ENCODE results near the gene ATP1A3. TPM values are rescaled to one million over a fixed set of nuclear protein-coding genes. Genes with fewer than 3 reads are reported as not detected.

The ATP1A3 gene
- total and polyA plus RNA-seq, 11 donors = 48.3 to 414 (median 226) TPM

GRCh38 chr19:41990615-41991014, 3.4 kb downstream of the ATP1A3 start:
- TF ChIP-seq CTCF (IDR thresholded peaks at IDR 0.05) = no peak
- TF ChIP-seq POLR2A (IDR thresholded peaks at IDR 0.05) = no peak
- Histone ChIP-seq H3K36me3 (peaks cover 0 to 43% (median 9%) of the 10 kb centered on the region in 9 donors), H3K4me3 (no peak overlapping the region), H3K9me3 (no peaks in the 10 kb centered on the region), H3K27ac (peak overlapping the region in 9 of 12 donors; percentile 64 to 100 (median 87)), H3K4me1 (peaks cover 0 to 30% (median 0%) of the 10 kb centered on the region in 12 donors), H3K27me3 (peaks cover 0 to 30% (median 20%) of the 10 kb centered on the region in 9 donors)
- 60 to 70% (median 64%) methylated on average over 2 of the region's 2 CpGs for WGBS, 4 donors
- intact Hi-C loops (cut with DNase I) = loop anchor here in 1 of 10 donors (5.0 kb wide), 1 partner anchor 87 kb away; the partner anchor contains the start of gene ZNF574
- ATAC-seq (no peak), DNase-seq (no peak)

- peak overlapping the region in 4 of 12 donors; percentile 80 to 100 (median 90) for H3K27ac ChIP-seq
- 86 to 90% (median 88%) methylated on average over 4 of the region's 4 CpGs for WGBS, 4 donors
- intact Hi-C loops (cut with DNase I) = loop anchor here in 1 of 10 donors (5.0 kb wide), 1 partner anchor 87 kb away; the partner anchor contains the start of gene ZNF574
Observed at GRCh38 chr19:41990028-41990427, 4.0 kb downstream of the ATP1A3 start.

GRCh38 chr19:41988947-41989346, 5.1 kb downstream of the ATP1A3 start:
- ATAC-seq = no peak

More at GRCh38 chr19:41990028-41990427, 4.0 kb downstream of the ATP1A3 start:
- DNase-seq = no peak
- peaks cover 0 to 49% (median 9%) of the 10 kb centered on the region in 9 donors for H3K36me3 ChIP-seq
- no peak for ATAC-seq
- H3K9me3 ChIP-seq = no peaks in the 10 kb centered on the region
- peaks cover 0 to 24% (median 14%) of the 10 kb centered on the region in 9 donors for H3K27me3 ChIP-seq
- H3K4me3 ChIP-seq = no peak overlapping the region
- TF ChIP-seq POLR2A (IDR thresholded peaks at IDR 0.05) (no peak), CTCF (IDR thresholded peaks at IDR 0.05) (no peak)
- peaks cover 0 to 30% (median 0%) of the 10 kb centered on the region in 12 donors for H3K4me1 ChIP-seq

More at GRCh38 chr19:41988947-41989346, 5.1 kb downstream of the ATP1A3 start:
- peaks cover 0 to 57% (median 9%) of the 10 kb centered on the region in 9 donors for H3K36me3 ChIP-seq
- H3K27me3 ChIP-seq = peaks cover 0 to 15% (median 5%) of the 10 kb centered on the region in 9 donors
- intact Hi-C loops (cut with DNase I) = no loop called here
- no peaks in the 10 kb centered on the region for H3K9me3 ChIP-seq
- no peak for DNase-seq
- no peak overlapping the region for H3K4me3 ChIP-seq
- WGBS, 4 donors = 80 to 87% (median 84%) methylated on average over 9 of the region's 9 CpGs
- H3K4me1 ChIP-seq = peaks cover 0 to 24% (median 0%) of the 10 kb centered on the region in 12 donors
- no peak overlapping the region for H3K27ac ChIP-seq
- TF ChIP-seq POLR2A (IDR thresholded peaks at IDR 0.05) (no peak), CTCF (IDR thresholded peaks at IDR 0.05) (no peak)

Data from heart left ventricle (tissue), 16 donors.